ENCODE measurements around the gene RER1.

RER1 gene

DNA sequence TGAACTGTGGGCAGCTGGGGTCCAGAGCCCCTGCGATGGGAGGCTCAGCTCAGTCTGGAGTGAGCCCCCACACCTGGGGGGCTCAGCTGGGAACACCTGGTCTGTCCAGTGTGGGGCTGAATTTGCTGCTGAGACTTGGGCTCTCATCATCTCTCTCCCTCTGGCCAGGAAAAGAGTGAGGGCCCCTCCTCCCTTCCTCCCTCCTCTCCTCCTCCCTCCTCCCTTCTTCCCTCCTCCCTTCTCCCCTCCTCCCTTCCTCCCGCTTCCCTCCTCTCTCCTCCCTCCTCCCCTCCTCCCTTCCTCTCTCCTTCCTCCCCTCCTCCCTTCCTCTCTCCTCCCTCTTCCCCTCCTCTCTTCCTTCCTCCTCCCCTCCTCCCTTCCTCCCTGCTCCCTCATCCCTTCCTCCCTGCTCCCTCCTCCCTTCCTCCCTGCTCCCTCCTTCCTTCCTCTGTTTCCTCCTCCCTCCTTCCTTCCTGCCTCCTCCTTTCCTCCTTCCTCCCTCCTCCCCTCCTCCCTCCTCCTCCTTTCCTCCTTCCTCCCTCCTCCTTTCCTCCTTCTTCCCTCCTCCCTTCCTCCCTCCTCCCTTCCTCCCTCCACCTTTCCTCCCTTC, 44.2 kb downstream of the RER1 start:
- TF ChIP-seq GATA3 (IDR thresholded peaks at IDR 0.05; ENCODE audit: low read depth, low read length) (no peak), GATA2 (IDR thresholded peaks at IDR 0.05; ENCODE audit: low read depth, low read length) (no peak)

- no peak for TF ChIP-seq GATA3 (IDR thresholded peaks at IDR 0.05; ENCODE audit: low read depth, low read length)
- no peak for TF ChIP-seq GATA2 (IDR thresholded peaks at IDR 0.05; ENCODE audit: low read depth, low read length)
These were observed 45.2 kb downstream of the RER1 start for GRCh38 chr1:2436876-2437275.

DNA sequence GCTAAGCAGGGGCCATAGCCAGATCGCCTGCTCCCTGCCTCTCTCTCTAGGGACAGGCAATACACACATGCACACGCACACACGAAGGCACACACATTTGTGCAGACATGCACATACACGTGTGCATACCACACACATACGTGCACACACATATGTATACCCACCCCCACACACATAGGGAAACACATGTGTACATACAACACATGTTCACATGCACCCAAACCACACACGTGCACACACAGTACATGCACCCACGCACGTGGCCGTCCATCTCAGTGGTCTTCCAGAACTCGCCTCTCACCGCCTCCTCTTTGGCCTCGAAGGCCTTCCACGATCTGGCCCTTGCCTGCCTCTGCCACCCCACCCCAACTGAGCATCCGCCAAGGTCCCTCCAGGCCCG, 46.0 kb downstream of the RER1 start:
- TF ChIP-seq GATA2 (IDR thresholded peaks at IDR 0.05; ENCODE audit: low read depth, low read length) (no peak), GATA3 (IDR thresholded peaks at IDR 0.05; ENCODE audit: low read depth, low read length) (no peak)

DNA sequence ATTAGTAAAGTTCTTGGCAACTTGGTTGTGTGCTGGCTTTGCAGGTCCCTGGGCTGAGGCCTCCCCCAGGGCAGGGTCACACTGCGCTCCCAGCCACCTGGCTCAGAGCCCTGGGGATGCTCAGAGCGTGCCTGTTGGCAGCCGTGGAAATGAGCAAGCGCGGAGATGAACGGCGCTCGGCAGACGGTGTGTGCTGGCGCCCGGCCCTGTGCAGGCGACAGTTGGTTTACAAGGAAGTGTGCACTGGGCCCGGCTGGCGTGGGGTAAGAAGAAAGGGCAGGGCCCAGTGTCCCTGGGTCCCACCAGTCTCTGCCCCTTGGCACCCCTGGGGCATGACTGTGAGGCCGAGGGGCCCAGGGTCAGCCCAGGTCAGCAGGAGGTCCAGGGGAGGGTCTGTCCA, 46.4 kb downstream of the RER1 start:
- TF ChIP-seq GATA2 (IDR thresholded peaks at IDR 0.05; ENCODE audit: low read depth, low read length) (no peak), GATA3 (IDR thresholded peaks at IDR 0.05; ENCODE audit: low read depth, low read length) (no peak)

GRCh38 chr1:2438641-2439040, 47.0 kb downstream of the RER1 start:
- no peak for TF ChIP-seq GATA2 (IDR thresholded peaks at IDR 0.05; ENCODE audit: low read depth, low read length)
- no peak for TF ChIP-seq GATA3 (IDR thresholded peaks at IDR 0.05; ENCODE audit: low read depth, low read length)

DNA sequence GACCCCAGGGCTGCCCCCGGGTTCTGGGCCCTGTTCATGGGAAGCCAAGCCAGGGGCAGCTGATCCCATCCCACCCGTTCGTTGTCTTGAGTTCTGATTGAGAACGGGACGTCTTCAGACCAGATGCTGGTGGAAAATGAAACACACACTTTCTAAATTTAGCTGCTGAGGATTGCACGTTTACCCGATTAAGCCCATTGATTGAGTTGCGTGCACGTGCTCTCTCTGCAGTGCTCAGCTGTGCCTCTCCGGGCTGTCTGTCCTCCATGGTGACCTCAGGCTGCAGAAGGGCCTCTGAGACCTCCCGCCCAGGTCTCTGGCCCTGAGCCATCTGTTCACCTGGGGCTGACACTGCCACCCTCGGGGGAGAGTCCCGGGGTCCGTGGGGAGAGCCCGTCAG, 47.7 kb downstream of the RER1 start:
- TF ChIP-seq GATA3 (IDR thresholded peaks at IDR 0.05; ENCODE audit: low read depth, low read length) (no peak), GATA2 (IDR thresholded peaks at IDR 0.05; ENCODE audit: low read depth, low read length) (no peak)

GRCh38 chr1:2441746-2442145, 50.1 kb downstream of the RER1 start:
- no peak for TF ChIP-seq GATA3 (IDR thresholded peaks at IDR 0.05; ENCODE audit: low read depth, low read length)
- TF ChIP-seq GATA2 (IDR thresholded peaks at IDR 0.05; ENCODE audit: low read depth, low read length): no peak

DNA sequence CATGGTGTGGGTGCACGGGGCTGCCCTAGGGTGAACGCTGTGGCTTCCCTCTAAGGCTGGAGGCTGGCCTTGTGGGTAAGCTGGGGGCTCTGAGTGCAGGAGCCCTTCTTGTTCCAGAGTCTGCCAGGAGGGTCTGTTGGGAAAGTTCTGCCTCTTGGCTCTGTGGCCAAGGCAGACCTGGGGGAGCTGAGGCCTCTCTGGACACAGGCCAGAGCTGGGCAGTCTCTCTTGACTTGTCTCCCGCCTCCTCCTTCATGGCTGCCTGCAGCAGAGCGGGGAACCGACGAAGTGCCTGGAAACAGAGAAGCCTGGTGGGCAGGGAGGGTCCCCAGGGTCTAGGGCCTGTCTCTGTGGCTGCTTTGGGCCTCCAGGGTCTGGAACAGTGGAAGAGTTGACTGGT, 51.0 kb downstream of the RER1 start:
- TF ChIP-seq GATA2 (IDR thresholded peaks at IDR 0.05; ENCODE audit: low read depth, low read length) (no peak), GATA3 (IDR thresholded peaks at IDR 0.05; ENCODE audit: low read depth, low read length) (no peak)

DNA sequence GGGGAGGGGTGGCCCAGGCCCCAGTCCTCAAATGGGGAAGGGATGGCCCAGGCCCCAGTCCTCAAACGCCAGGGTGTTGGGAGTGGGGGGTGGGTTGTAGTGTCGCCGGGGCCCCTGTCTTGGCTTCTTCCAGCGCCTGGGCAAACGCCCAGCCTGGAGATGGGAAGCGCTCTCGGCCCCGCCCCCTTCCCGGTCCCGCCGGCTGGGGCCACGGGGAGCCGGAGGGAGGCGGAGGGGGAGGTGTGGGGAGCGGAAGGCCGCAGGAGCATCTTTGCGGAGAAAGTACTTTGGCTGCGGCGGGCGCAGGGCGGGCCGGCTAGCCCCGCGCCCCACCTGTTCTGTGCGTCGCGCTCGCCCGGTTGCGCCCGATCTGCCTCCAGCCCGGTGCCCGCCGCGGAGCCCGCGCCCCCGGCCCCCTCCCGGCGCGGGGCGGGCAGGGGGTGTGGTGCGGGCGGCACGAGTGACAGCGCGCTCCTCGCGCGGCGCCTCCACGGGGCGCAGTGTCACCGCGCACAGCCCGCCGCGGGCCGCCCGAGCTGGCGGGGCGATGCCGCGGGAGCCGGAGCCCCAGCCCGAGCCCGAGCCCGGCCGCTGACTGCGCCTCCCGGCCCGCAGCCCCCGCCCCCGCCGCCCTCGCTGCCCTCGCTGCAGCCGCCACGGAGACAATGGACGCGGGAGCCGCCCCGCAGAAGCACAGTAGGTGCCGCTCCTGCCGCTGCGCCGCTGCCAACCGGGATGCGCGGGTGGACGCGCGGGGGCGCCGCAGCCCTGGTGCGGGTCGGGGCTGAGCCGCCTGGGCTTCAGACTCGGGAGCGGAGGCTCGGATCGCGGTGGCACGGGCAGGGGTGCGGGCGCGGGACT, 51.9 kb downstream of the RER1 start:
- no peak for TF ChIP-seq GATA2 (IDR thresholded peaks at IDR 0.05; ENCODE audit: low read depth, low read length)
- no peak for TF ChIP-seq GATA3 (IDR thresholded peaks at IDR 0.05; ENCODE audit: low read depth, low read length)

GRCh38 chr1:2444138-2444591, 52.5 kb downstream of the RER1 start:
- TF ChIP-seq GATA3 (IDR thresholded peaks at IDR 0.05; ENCODE audit: low read depth, low read length) (no peak), GATA2 (IDR thresholded peaks at IDR 0.05; ENCODE audit: low read depth, low read length) (no peak)

DNA sequence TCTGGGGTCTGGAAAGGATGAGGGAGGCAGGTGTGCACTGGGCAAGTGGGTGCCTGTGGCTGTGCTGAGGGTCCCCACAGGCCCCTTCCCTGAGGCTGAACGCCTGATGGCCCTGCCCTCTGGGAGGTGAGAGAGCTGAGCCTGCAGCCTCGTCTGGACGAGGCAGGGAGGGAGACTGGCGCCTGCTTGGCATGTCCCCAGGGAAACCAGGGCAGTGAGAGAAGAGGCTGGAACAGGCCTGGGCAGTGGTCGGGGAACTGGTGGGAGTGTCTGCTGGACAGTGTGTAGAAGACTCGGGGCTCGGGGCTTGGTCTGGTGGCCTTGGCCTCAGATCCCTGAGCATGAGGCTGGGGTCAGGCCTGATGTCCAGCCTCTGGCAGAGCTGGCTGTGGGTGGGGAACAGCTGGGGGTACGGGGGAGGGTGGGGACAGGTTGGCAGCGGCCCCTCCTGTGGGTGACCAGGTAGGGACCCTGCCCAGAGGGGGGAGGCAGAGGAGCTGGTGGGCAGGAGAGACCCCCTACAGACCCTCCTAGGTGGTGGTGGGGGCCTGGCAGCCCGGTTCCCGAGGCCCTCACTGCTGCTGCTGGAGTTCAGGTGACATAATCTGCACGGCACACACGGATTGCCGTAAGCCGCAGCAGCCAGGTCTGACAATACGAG, 53.7 kb downstream of the RER1 start:
- TF ChIP-seq GATA3 (IDR thresholded peaks at IDR 0.05; ENCODE audit: low read depth, low read length) (no peak), GATA2 (IDR thresholded peaks at IDR 0.05; ENCODE audit: low read depth, low read length) (no peak)

DNA sequence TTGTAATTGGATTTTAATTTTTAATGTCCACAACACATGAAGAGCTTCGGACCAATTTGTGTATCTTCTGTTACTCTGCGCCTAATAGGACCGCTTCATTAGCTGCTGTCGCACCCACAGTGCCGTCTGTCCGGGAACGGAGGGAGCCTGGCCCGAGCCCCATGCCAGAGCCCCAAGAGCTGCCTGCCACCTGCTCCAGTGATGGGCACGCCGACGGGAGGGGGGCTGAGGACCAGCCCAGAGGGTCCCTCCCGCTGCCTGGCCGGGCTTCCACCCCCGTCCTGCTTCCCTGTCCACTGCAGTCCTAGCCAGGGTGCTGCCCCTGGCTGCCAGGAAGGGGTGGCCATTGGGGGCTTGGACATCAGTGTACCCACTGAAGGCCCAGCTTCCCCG, 54.2 kb downstream of the RER1 start:
- TF ChIP-seq GATA3 (IDR thresholded peaks at IDR 0.05; ENCODE audit: low read depth, low read length): no peak
- TF ChIP-seq GATA2 (IDR thresholded peaks at IDR 0.05; ENCODE audit: low read depth, low read length): no peak

- TF ChIP-seq GATA3 (IDR thresholded peaks at IDR 0.05; ENCODE audit: low read depth, low read length): no peak
- no peak for TF ChIP-seq GATA2 (IDR thresholded peaks at IDR 0.05; ENCODE audit: low read depth, low read length)
These were observed 54.8 kb downstream of the RER1 start for GRCh38 chr1:2446394-2446793.

DNA sequence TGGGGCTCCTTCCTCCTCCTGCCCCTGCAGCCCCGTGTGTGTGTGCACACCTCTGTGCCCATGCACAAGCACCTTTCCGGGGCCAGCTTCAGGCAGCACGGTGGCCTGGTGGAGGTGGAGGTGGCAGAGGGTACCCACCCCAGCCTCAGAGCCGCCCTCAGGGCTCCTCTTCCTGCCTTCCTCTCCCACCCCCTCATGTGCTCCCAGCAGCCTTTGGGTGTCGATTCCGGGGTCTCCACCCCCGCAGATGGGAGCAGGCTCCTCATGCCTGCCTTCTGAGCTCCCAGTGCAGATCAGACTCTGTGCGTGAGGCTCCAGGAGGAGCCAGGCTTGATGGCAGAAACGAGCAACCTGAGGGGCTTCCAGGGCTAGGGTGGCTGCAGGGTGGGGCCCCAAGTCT, 55.2 kb downstream of the RER1 start:
- TF ChIP-seq GATA2 (IDR thresholded peaks at IDR 0.05; ENCODE audit: low read depth, low read length): no peak
- TF ChIP-seq GATA3 (IDR thresholded peaks at IDR 0.05; ENCODE audit: low read depth, low read length): no peak

All from SH-SY5Y (cell line).